Progenitor cell of endocrine pancreas (in vitro differentiated cells): ENCODE data around the gene STIM1. TPM values are rescaled to one million over a fixed set of nuclear protein-coding genes. Genes with fewer than 3 reads are reported as not detected.

Experiments used
- DNase-seq: peaks from one replicate; pipeline ENCODE4 v3.0.0; 2021; ENCODE audit warnings: low spot score; ENCODE audit not compliant: unreplicated experiment
- H3K27ac Mint-ChIP-seq: 2 replicates; pipeline ENCODE4 v1.8.0; 2021; ENCODE audit warnings: mild to moderate bottlenecking, moderate library complexity, mixed read lengths
- H3K27me3 Mint-ChIP-seq: 2 replicates; pipeline ENCODE4 v1.8.0; 2021; ENCODE audit warnings: mixed read lengths
- H3K36me3 Mint-ChIP-seq: 2 replicates; pipeline ENCODE4 v1.8.0; 2022; ENCODE audit warnings: mixed read lengths; ENCODE audit not compliant: insufficient read depth
- H3K4me1 Mint-ChIP-seq: 2 replicates; pipeline ENCODE4 v1.8.0; 2021; ENCODE audit warnings: low read depth, mixed read lengths
- H3K4me3 Mint-ChIP-seq: 2 replicates; pipeline ENCODE4 v1.8.0; 2021; ENCODE audit warnings: low read depth, mild to moderate bottlenecking, moderate library complexity, mixed read lengths
- H3K9me3 Mint-ChIP-seq: 2 replicates; pipeline ENCODE4 v1.8.0; 2021; ENCODE audit warnings: low read depth, mixed read lengths
- total RNA-seq: library from RNA; stranded (reverse); gene quantifications from 2 replicates; pipeline ENCODE4 v1.2.1, GENCODE V29; 2021
- TF ChIP-seq, protein P1 (sequence below): fragments of 200-600 bp; sonication (generic); IDR thresholded peaks from one replicate; pipeline ENCODE4 v1.5.0; 2021; ENCODE audit warnings: antibody characterized with exemption, mild to moderate bottlenecking; ENCODE audit not compliant: unreplicated experiment

STIM1 gene
- total RNA-seq, 1 donor from 2014 or later, result 27.2 TPM

DNA sequence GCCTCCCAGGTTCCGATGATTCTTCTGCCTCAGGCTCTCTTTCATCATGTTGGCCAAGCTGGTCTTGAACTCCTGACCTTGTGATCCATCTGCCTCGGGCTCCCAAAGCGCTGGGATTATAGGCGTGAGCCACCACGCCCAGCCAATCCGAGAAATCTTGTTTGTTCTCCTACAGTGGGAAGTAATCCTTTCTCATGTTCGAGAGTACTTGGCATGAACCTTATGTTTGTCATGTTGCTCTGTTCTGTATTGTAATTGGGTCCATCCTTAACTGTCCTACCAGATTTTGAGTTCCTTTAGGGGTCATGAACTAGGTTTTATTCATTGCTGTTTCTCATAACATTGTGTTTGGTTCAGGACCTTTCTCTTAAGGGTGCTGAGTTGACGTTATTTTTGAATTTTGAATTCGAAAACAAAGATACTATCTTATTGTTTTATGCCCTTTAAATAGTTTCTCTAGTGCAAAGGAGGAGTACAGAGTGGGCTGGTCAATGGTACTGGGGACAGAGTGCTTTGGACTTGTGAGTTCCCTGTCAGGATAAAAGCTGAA is 125.7 kb downstream of the STIM1 start:
- no peaks in the 10 kb centered on the region for H3K4me1 Mint-ChIP-seq
- no peak overlapping the region for H3K4me3 Mint-ChIP-seq
- TF ChIP-seq, protein P1, sequence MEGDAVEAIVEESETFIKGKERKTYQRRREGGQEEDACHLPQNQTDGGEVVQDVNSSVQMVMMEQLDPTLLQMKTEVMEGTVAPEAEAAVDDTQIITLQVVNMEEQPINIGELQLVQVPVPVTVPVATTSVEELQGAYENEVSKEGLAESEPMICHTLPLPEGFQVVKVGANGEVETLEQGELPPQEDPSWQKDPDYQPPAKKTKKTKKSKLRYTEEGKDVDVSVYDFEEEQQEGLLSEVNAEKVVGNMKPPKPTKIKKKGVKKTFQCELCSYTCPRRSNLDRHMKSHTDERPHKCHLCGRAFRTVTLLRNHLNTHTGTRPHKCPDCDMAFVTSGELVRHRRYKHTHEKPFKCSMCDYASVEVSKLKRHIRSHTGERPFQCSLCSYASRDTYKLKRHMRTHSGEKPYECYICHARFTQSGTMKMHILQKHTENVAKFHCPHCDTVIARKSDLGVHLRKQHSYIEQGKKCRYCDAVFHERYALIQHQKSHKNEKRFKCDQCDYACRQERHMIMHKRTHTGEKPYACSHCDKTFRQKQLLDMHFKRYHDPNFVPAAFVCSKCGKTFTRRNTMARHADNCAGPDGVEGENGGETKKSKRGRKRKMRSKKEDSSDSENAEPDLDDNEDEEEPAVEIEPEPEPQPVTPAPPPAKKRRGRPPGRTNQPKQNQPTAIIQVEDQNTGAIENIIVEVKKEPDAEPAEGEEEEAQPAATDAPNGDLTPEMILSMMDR, result no peak
- no peaks in the 10 kb centered on the region for H3K9me3 Mint-ChIP-seq
- peaks cover 3% of the 10 kb centered on the region for H3K27me3 Mint-ChIP-seq
- H3K36me3 Mint-ChIP-seq, result no peaks in the 10 kb centered on the region
- no peak overlapping the region for H3K27ac Mint-ChIP-seq
- no peak for DNase-seq

DNA sequence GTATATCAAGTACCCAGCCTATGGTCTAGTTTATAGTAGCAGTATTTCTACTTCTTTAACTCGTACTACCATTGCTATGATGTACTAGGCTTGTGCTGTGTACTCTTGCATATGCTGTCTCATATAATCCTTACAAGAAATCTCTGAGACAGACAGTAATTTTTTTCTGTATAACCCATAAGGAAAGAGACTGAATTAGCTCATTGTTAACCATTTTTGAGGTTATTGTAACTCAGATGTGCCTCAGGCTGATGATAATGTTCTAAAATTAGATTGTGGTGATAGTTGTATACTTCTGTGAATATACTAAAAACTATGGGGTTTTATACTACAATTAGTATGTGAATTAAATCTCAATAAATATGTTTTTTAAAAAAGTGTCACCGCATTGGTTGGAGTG is 127.0 kb downstream of the STIM1 start:
- Mint-ChIP-seq H3K9me3 (no peaks in the 10 kb centered on the region), H3K4me3 (no peak overlapping the region), H3K27ac (no peak overlapping the region), H3K36me3 (no peaks in the 10 kb centered on the region), H3K27me3 (peaks cover 3% of the 10 kb centered on the region), H3K4me1 (peaks cover 4% of the 10 kb centered on the region)
- TF ChIP-seq, protein P1, result no peak
- no peak for DNase-seq

DNA sequence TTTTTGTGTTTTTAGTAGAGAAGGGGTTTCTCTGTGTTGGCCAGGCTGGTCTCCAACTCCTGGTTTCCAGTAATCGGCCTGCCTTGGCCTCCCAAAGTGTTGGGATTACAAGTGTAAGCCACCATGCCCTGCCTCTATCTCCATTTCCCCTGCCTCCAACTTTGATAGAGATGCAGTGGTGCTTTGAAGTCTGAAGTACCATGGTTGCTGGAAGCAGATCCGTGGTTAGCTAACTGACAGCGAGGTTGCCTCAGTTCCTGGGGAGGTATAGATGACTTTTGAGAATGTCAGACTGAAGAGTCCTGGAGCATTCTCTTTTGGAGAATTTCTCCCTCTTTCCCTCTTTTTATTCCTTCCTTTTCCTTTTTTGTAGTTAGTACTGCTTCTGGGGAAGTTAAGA is 127.6 kb downstream of the STIM1 start:
- H3K27me3 Mint-ChIP-seq, result peaks cover 6% of the 10 kb centered on the region
- no peaks in the 10 kb centered on the region for H3K36me3 Mint-ChIP-seq
- DNase-seq, result no peak
- H3K4me3 Mint-ChIP-seq, result no peak overlapping the region
- no peaks in the 10 kb centered on the region for H3K9me3 Mint-ChIP-seq
- H3K27ac Mint-ChIP-seq, result no peak overlapping the region
- H3K4me1 Mint-ChIP-seq, result peaks cover 8% of the 10 kb centered on the region
- TF ChIP-seq, protein P1, result no peak

DNA sequence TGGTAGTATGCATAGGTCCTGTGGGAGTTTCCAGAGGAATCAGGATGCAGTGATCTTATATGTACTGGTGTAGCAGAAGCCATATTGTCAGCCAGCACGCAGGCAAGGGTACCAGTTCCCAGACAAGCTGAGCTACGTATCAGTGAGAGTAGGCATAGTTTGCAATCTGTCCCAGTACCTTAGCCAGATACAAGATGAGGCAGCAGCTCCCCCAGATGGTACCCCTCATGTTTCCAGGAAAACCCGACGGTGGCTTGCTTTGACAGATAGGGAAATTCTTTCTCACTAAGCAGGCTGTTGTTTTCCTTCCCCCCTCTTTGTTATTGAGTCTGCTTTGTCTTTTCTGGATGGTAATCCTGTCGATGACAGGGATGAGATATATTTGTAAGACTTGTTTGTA is 129.4 kb downstream of the STIM1 start:
- H3K4me1 Mint-ChIP-seq, result peaks cover 12% of the 10 kb centered on the region
- no peak overlapping the region for H3K27ac Mint-ChIP-seq
- no peak for DNase-seq
- peaks cover 14% of the 10 kb centered on the region for H3K27me3 Mint-ChIP-seq
- H3K4me3 Mint-ChIP-seq, result no peak overlapping the region
- no peaks in the 10 kb centered on the region for H3K36me3 Mint-ChIP-seq
- TF ChIP-seq, protein P1, result no peak
- no peaks in the 10 kb centered on the region for H3K9me3 Mint-ChIP-seq

DNA sequence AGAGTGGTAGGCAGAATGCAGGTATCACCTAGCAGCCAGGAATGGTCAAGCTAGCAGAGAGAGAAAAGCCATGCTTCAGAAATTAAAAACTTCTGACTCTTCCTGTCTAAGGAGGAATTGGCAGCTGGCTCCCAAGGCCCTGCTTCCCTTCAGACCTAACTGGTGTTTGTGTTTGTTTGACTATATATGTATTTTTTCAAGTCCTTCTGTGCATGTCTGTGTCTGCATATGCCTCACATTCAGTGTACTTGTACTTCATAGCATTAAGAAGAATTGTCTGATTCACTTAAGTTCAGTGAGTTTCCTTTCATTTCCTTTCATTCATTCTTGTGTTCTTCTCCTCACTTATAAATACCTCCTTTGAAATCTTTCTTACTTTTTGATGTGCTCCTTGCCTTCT is 130.2 kb downstream of the STIM1 start:
- no peak for DNase-seq
- Mint-ChIP-seq H3K27ac (no peak overlapping the region), H3K27me3 (peaks cover 16% of the 10 kb centered on the region), H3K4me1 (peaks cover 12% of the 10 kb centered on the region), H3K9me3 (no peaks in the 10 kb centered on the region), H3K4me3 (no peak overlapping the region), H3K36me3 (no peaks in the 10 kb centered on the region)
- TF ChIP-seq, protein P1, result no peak
